ENCODE measurements around the gene EAF2. TPM values are rescaled to one million over a fixed set of nuclear protein-coding genes. Genes with fewer than 3 reads are reported as not detected.

The EAF2 gene
- total RNA-seq, 1 experiment from 2014 or later, result 5.3 TPM

Other genes with a start within 250 kb of the EAF2 start
- gene FBXO40, start 241.8 kb upstream of the EAF2 start, total RNA-seq (2014; rRNA removed; shearing (Covaris generic)), result under 0.01 TPM in 2 replicates
- 0.24 and 0.39 TPM in 2 replicates for gene HCLS1, start 174.3 kb upstream of the EAF2 start, total RNA-seq (2014; rRNA removed; shearing (Covaris generic))
- 18.4 and 26.0 TPM in 2 replicates for gene GOLGB1, start 85.5 kb upstream of the EAF2 start, total RNA-seq (2014; rRNA removed; shearing (Covaris generic))
- gene IQCB1, start 149 bp upstream of the EAF2 start, total RNA-seq (2014; rRNA removed; shearing (Covaris generic)), result 18.8 and 22.2 TPM in 2 replicates
- 0.24 and 1.2 TPM in 2 replicates for gene SLC15A2, start 59.2 kb downstream of the EAF2 start, total RNA-seq (2014; rRNA removed; shearing (Covaris generic))
- not detected in 2 replicates for gene ILDR1, start 187.0 kb downstream of the EAF2 start, total RNA-seq (2014; rRNA removed; shearing (Covaris generic))
- gene CD86, start 220.2 kb downstream of the EAF2 start, total RNA-seq (2014; rRNA removed; shearing (Covaris generic)), result not detected in 2 replicates